Measurements from ENCODE around the gene EPB42. TPM values are rescaled to one million over a fixed set of nuclear protein-coding genes. Genes with fewer than 3 reads are reported as not detected.

The EPB42 gene
- total and polyA plus RNA-seq, 2 of the 4 experiments (the other 2 are of a cell fraction): not detected

- intact Hi-C loops (cut with micrococcal nuclease): loop anchor here (5.0 to 10.0 kb wide), 2 partner anchors 36 to 88 kb away; no protein-coding TSS in a partner anchor
- in situ Hi-C loops (cut with MboI; ENCODE audit: low sequenced_read_pairs): no loop called here
- CTCF ChIA-PET: no interaction called here
Observed at GRCh38 chr15:43183270-43183669, 37.5 kb downstream of the EPB42 start.

More at GRCh38 chr15:43183270-43183669, 37.5 kb downstream of the EPB42 start:
- dilution Hi-C loops (cut with HindIII; ENCODE audit: low sequenced_read_pairs, unreplicated experiment): no loop called here
- POLR2A ChIA-PET (ENCODE audit: unreplicated experiment): no interaction called here
- TF ChIP-seq CTCF (conservative IDR thresholded peaks at IDR 0.05; ENCODE audit: low read depth, low read length): no peak
- TF ChIP-seq MXI1 (IDR thresholded peaks at IDR 0.05; ENCODE audit: borderline replicate concordance, low read depth, low read length): no peak
- TF ChIP-seq POLR2A (IDR thresholded peaks at IDR 0.05; ENCODE audit: low read depth, low read length): no peak
- no peak for TF ChIP-seq USF2 (IDR thresholded peaks at IDR 0.05; ENCODE audit: low read depth, low read length)
- TF ChIP-seq ELK1 (IDR thresholded peaks at IDR 0.05; ENCODE audit: borderline replicate concordance, low read depth, low read length): no peak
- TF ChIP-seq SMC3 (IDR thresholded peaks at IDR 0.05; ENCODE audit: low read depth, low read length): no peak
- no peak overlapping the region for H3K27ac ChIP-seq (ENCODE audit: insufficient read depth, low read length)
- no peak overlapping the region for H3K4me2 ChIP-seq (ENCODE audit: low read depth, low read length)
- no peak overlapping the region for H2BK20ac ChIP-seq (ENCODE audit: low read depth, low read length)
- H4K91ac ChIP-seq (ENCODE audit: insufficient read depth, low read depth, low read length): no peak overlapping the region
- H3K14ac ChIP-seq (replicated peaks; ENCODE audit: low read depth, low read length): no peak overlapping the region
- no peak overlapping the region for H2BK5ac ChIP-seq (ENCODE audit: low read depth, low read length, poor library complexity, severe bottlenecking)
- no peak overlapping the region for H3K4me3 ChIP-seq (ENCODE audit: insufficient read depth, low read depth, low read length)
- no peaks in the 10 kb centered on the region for H3K9me3 ChIP-seq (ENCODE audit: control insufficient read depth, insufficient read depth, low read length)
- H3K18ac ChIP-seq (ENCODE audit: low read depth, low read length): no peak overlapping the region
- no peaks in the 10 kb centered on the region for H3K36me3 ChIP-seq (ENCODE audit: control insufficient read depth, insufficient read depth, low read length)
- 100% methylated on average over 1 of the region's 3 CpGs; no CpG with 5 or more reads in 1 of the 2 experiments for WGBS, 2 experiments (ENCODE audit: extremely low coverage in 2 of 2, insufficient read length in 1 of 2)
- peaks cover 7% of the 10 kb centered on the region; the same call in 1 of the 2 replicates for H3K9me1 ChIP-seq (ENCODE audit: insufficient read depth, low read length)
- no peak for DNase-seq
- H2AK9ac ChIP-seq (replicated peaks; ENCODE audit: low read depth, low read length, poor library complexity): no peak overlapping the region
- no peak overlapping the region for H2BK120ac ChIP-seq (ENCODE audit: low read depth, low read length)
- no peaks in the 10 kb centered on the region for H3K4me1 ChIP-seq (ENCODE audit: control insufficient read depth, insufficient read depth, low read length)
- H4K5ac ChIP-seq (ENCODE audit: low read depth, low read length): no peak overlapping the region
- H4K20me1 ChIP-seq (ENCODE audit: insufficient read depth, low read length): no peaks in the 10 kb centered on the region
- H3K4ac ChIP-seq (ENCODE audit: low read depth, low read length): no peak overlapping the region
- no peak overlapping the region for H4K8ac ChIP-seq (ENCODE audit: low read depth in 2 of 2, low read length in 2 of 2)
- H3K9ac ChIP-seq (ENCODE audit: low read depth, low read length): no peak overlapping the region
- H3K23ac ChIP-seq (ENCODE audit: low read depth, low read length): no peak overlapping the region
- no peak for ATAC-seq (ENCODE audit: low read depth)
- H3K56ac ChIP-seq (ENCODE audit: extremely low read depth, insufficient read depth, low read length): no peak overlapping the region
- peaks cover 8 to 10% of the 10 kb centered on the region in 2 experiments for H3K79me1 ChIP-seq (ENCODE audit: low read depth in 1 of 2, low read length in 2 of 2)
- H3K27me3 ChIP-seq (ENCODE audit: control insufficient read depth, insufficient read depth, low read length): no peaks in the 10 kb centered on the region
- H2BK15ac ChIP-seq (ENCODE audit: low read depth, low read length): no peak overlapping the region
- H2AFZ ChIP-seq (replicated peaks; ENCODE audit: low read length, poor library complexity): no peak overlapping the region
- no peak overlapping the region for H2AK5ac ChIP-seq (ENCODE audit: low read depth, low read length)
- no TSS peak for BruUV-seq (replicated peaks)

All from IMR-90 (cell line).